CD4-positive, alpha-beta T cell treated with Interleukin-4 for 4 hours (primary cell): Measurements from ENCODE around the gene NELL1.

Experiments
- DNase-seq: peaks from one replicate; pipeline ENCODE4 v3.0.0-alpha.2; 2020

Gene NELL1

DNA sequence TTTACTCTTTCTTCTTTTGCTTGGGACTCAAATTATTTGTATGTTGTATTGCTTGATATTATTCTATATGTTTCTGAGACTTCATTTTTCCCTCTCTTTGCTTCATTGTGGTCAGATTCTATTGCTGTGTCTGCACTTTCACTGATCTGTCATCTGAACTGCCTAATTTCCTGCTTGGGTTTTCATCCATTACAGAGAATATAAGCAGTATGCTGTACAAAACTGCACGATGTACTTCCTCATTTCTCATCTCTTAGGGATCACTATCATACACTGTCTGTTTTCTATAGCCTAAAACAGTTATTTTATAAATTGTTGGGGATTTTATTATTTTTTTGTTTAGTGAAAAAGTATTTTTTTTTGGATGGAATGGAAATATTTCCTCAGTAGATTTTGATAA is 786.8 kb downstream of the NELL1 start:
- no peak for DNase-seq

GRCh38 chr11:21460082-21460481 is 790.7 kb downstream of the NELL1 start:
- no peak for DNase-seq

- no peak for DNase-seq
Observed at GRCh38 chr11:21461701-21462100, 792.3 kb downstream of the NELL1 start.

GRCh38 chr11:21464601-21465193 is 795.3 kb downstream of the NELL1 start:
- no peak for DNase-seq

DNA sequence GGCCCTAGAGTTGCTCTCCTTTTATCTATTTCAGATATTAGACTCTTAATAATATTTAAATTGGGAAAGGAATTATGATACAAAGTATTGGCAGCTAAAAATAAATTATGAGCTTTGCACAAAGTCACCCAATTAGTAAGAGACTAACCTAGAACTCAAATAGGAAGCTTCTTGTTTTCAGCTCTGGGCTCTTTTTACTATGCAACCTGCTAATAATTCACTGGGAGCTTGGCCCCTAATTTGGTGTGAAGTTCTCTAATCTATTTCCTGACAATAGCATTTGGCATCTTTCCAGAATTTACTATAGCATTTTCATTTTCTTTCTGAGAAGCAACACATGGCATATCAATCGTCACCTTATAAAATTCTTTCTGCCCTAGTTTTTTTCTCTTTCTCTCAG is 795.8 kb downstream of the NELL1 start:
- DNase-seq = no peak

DNA sequence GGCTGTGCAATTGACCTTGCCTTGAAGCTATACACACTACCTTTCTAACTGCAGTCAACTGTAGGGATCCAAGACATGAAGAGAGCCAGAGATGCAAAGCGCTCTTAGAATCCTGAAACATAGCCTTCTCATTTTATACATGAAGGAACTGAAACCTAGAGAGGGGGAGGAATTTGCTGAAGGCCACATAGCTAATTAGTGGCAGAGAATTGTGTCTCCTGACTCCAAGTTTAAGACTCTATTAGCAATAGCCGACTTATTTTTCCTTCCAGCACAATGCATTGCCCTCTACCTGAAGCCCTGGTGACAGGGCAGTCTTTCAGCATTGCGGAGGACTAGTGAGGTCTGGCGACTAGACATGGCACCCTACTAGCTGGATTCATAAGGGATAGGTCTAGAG is 796.5 kb downstream of the NELL1 start:
- DNase-seq = no peak

- DNase-seq = no peak
Observed at GRCh38 chr11:21470521-21470920, 801.1 kb downstream of the NELL1 start.

- no peak for DNase-seq
Observed at GRCh38 chr11:21472261-21472660, 802.9 kb downstream of the NELL1 start.

DNA sequence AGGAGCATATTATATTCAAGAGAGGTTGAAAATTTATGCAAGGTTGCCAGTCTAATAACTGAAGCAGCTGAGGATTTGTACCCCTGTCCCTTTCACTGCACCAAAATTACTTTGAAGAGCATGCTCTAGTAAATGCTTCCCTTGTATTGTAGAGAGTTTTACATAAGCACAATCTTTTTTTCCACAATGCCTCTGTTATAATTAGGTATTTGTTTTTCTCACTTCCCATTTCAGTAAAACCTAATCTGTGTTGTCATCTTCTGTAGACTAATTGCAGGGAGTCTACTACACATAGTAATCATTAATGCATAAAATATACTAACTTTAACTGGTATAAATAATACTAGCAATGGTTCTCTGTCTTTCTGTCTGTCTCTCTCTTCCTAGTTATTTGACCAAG is 805.1 kb downstream of the NELL1 start:
- DNase-seq = no peak

DNA sequence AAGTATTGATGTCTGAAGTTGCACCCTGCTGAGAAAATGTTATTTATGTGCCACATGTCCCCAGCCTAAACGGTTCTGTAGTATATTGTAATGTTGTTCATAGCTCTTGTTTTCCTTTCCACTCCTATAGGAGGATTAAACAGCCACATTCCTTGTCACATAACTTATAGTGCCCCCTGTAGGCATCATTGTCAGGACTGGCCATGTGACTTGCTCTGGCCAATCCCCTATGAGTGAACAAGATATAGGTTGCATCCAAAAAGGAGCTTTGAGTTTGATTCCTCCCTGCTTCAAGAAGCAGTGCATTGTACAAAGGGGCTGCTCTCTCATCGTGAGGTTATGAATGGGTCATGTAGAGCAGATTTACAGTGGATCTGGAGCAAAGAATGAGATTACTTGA is 805.9 kb downstream of the NELL1 start:
- DNase-seq = no peak

DNA sequence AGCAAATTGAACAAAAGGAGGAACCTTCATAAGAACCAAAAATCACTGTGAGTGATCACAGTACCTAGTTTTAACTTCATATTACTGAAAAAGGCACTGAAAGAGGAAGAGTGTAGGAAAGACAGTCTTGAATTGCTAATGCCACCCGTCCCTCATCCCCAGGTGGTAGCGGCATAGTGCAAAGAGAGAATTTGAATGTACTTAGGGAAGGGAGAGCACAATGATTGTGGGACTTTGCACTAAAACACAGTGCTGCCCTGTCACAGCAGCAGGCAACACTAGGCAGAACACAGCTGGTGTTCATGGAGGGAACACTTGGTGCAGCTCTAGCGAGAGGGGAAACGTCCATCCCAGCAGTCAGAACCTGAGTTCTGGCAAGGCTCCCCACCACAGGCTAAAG is 807.2 kb downstream of the NELL1 start:
- DNase-seq = no peak

DNA sequence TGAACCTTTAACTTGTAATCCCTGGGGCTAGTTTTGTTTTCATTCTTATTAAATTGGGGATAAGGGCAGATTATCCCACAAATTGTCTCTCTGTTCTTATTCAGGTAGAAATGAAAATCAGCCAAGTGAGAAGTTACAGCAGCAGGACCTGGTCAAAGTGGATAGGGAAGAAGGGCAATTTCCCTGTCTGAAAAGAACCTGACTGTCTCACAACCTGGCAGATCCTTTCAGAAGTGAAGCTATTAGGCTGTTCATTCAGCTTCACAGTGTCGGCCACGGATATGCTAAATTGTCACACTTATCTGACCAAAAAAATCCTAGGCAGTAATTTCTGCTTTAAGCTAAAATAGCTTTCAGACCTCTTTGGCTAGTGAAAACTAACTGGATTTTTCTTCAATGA is 810.9 kb downstream of the NELL1 start:
- DNase-seq = no peak

GRCh38 chr11:21481255-21481654 is 811.9 kb downstream of the NELL1 start:
- DNase-seq = no peak

DNA sequence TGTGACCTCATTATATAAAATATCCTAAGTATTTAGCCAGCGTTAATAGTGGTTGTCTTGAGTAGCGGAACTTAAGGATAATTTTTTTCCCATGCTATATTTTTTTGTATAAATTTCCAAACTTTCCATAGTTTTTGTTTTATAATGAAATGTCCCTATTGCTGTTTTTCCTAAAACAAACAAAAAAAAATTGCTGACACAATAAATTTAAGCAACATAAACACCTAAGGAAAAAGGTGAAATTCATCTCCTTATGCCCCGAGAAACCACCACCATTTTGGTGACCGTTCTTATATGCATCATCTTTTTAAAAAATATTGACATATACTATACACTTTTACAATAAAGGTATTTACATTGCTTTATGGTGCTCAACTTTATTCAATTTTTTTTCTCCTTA is 814.7 kb downstream of the NELL1 start:
- no peak for DNase-seq

GRCh38 chr11:21485006-21485405 is 815.6 kb downstream of the NELL1 start:
- DNase-seq = no peak

DNA sequence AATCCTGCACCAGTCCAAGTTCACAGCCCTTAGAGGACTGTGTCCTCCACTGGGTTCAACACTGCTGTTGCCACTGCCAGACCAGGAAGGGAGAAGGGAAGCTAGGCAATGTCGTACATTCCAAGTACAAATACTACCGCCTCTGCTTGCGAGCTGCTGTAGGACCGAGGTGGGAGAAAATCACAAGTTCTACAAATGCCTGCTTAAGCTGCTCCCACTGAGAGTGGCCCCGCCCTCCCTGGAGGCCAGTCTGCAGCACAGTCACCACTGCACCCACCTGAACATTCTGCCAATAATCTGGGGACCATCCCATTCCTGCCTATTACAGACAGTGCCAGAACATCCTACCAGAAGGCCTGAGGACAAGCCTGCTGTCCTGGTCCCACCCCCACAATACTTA is 816.0 kb downstream of the NELL1 start:
- DNase-seq = no peak

DNA sequence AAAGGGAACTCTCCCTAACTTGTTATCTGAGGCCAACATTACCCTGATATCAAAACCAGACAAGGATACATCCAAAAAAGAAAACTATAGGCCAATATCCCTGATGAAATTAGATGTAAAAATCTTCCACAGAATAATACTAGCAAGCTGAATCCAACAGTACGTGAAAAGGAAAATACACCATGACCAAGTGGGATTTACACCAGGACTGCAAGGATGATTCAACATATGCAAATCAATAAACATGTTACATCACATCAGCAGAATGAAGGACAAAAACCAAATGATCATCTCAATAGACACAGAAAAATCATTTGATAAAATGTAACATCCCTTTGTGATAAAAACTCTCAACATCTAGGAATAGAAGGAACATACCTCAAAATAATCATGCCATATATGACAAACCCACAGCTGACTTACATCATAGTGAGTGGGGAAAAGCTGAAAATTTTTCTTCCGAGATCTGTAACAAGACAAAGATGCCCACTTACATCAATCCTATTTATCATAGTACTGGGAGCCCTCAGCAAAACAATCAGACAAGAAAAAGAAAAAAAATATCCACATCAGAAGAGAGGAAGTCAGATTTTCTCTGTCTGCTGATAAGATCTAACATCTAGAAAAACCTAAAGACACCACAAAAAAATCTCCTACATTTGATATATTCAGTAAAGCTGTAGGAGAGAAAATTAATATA is 820.2 kb downstream of the NELL1 start:
- no peak for DNase-seq

DNA sequence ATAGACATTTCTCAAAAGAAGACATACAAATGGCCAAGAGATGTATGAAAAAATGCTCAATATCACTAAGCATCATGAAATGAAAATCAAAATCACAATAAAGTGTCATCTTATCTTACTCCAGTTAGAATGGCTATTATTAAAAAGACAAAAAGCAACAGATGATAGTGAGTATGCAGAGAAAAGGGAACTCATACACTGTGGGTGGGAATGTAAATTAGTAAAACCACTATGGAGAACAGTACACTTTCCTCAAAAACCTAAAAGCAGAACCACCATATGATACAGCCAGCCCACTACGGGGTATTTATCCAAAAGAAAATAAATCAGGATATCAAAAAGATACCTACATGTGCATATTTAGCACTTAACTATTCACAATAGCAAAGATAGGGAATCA is 823.5 kb downstream of the NELL1 start:
- DNase-seq = no peak

GRCh38 chr11:21494946-21495345 is 825.6 kb downstream of the NELL1 start:
- DNase-seq = no peak

DNA sequence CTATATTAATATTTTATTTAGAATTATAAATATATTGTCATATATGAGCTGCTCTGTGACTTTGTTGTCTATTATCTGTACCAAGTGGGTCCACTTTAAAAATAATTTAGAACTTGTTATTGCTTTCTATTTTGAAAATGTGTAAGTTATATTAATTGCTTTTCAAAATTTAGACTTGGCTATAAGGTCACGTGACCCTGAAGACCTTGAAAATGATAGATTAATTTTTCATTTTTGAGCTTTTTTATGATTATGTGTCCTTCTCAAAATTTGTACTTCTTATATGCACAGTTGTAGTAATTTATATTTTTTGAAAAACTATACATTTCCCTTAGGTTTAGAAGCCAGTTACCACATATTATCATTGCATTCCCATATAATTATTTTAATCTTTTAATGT is 826.5 kb downstream of the NELL1 start:
- no peak for DNase-seq

DNA sequence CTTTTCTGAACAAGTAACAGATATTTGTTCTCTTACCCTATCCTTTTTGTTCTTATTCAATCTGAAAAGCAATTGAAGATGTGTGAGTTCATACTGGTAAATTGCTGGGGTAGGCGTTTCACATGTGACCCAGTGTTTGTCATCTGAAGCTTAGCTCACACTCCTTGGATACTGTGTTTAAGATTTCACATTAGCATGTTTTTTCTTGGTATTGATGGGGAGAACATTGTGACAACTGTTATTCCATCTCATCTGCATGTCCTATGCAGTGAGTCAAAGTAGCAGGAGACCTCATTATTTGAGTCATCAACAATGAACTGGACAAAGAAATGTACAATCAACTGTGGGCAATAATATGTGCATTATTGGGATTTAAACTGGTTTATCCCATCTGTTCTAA is 831.9 kb downstream of the NELL1 start:
- no peak for DNase-seq

DNA sequence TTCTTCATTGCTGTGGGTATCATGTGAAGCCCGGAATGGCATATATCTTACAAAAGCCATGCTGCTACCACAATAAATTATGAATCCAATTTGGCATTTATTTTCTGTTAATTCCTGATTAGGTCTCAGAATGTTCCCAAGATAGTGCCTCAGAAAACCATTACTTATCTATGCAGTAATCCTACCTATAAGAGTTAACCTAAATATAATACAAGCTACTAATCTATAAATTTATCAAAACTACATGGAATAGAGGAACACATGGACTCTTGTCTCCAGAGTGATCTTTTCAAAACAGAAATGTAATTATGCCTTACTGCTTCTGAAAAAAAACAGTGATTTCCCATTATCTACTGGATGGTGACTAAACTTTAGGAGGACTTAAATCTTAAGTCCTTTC is 835.7 kb downstream of the NELL1 start:
- no peak for DNase-seq

DNA sequence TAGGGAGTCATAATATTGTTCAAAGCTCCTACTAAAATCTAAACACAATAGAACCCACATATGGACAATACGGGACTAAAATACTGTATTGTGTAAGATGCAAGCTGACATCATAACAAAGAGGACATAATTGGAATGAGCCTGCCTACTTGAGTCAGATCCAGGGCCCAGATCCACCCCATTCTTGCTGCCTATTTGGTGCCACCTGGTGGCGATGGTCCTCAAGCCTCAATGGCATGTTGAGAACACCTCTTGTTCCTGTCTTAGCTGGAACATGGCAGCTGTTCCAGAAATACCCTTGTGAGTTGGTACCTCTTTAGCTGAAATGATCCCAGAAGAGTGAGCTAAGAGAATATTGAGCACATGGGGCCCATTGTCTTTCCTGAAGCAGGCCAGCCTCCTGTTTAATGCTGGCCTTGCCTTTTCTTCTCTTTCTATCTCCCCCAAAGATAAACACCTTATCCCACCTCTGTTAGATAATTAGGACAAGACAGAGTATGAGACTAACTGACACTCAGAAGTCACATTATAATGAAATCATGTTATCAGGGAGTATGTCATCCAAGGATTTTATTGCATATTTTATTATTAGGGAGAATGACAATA is 842.6 kb downstream of the NELL1 start:
- DNase-seq = no peak

DNA sequence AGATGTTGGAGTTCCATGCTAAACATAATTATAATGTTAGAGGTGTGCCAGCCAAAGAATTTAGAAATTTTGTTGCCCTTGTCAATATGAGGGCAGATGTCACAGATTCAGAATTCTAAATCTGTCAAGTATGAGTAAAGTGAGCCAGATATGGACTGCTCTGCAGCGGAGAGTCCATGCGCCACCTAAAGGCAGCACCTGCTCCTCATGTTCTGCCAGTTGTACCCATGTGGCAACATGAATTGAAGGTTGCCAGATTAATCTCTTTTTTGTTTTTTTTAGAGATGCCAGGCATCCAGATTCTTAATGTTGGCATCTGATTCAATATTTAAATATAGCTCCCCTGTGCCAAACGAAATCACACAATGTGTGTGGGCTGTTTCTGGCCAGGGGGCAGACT is 844.9 kb downstream of the NELL1 start:
- no peak for DNase-seq

GRCh38 chr11:21520244-21520643 is 850.9 kb downstream of the NELL1 start:
- no peak for DNase-seq
